Fibroblast of lung (primary cell): Measurements from ENCODE around the gene SPTB. TPM values are rescaled to one million over a fixed set of nuclear protein-coding genes. Genes with fewer than 3 reads are reported as not detected.

Experiments used
- DNase-seq, 2 donors: peaks; one replicate each; pipeline versions ENCODE4 v3.0.0 to v3.0.0-alpha.2; 2010; ENCODE audit warnings: low read depth in 2 of 2
- H2AFZ ChIP-seq: 2 replicates; pipeline ENCODE4 v1.5.1; 2012; ENCODE audit warnings: low read length, control low read depth, inconsistent platforms
- H3K27ac ChIP-seq: 2 replicates; pipeline ENCODE4 v1.5.1; 2011; ENCODE audit warnings: low read length, control low read depth; ENCODE audit not compliant: insufficient read depth
- H3K27me3 ChIP-seq: 2 replicates; pipeline ENCODE4 v1.5.1; 2011; ENCODE audit warnings: mild to moderate bottlenecking, low read length; ENCODE audit not compliant: control insufficient read depth, insufficient read depth
- H3K36me3 ChIP-seq: 2 replicates; pipeline ENCODE4 v1.5.1; 2011; ENCODE audit warnings: low read length; ENCODE audit not compliant: control insufficient read depth, insufficient read depth
- H3K4me1 ChIP-seq: 2 replicates; pipeline ENCODE4 v1.5.1; 2011; ENCODE audit warnings: low read length; ENCODE audit not compliant: control insufficient read depth, insufficient read depth; ENCODE audit errors: extremely low read depth
- H3K4me2 ChIP-seq: 2 replicates; pipeline ENCODE4 v1.5.1; 2011; ENCODE audit warnings: low read length, control low read depth; ENCODE audit not compliant: insufficient read depth; ENCODE audit errors: extremely low read depth
- H3K4me3 ChIP-seq, 4 experiments: fragments of 200-600 bp in 1 of 4; sonication (generic) in 1 of 4; replicated peaks in 1 of 4; 2 replicates each; pipeline ENCODE4 v1.5.1; 2011 to 2016; ENCODE audit warnings: low read length in 4 of 4, low read depth in 3 of 4, mild to moderate bottlenecking in 3 of 4, control low read depth in 2 of 4, inconsistent platforms in 1 of 4, mixed read lengths in 1 of 4; ENCODE audit not compliant: insufficient read depth in 1 of 4; ENCODE audit errors: control extremely low read depth in 1 of 4
- H3K79me2 ChIP-seq: 2 replicates; pipeline ENCODE4 v1.5.1; 2012; ENCODE audit warnings: mild to moderate bottlenecking, low read length, inconsistent platforms; ENCODE audit not compliant: control insufficient read depth, insufficient read depth
- H3K9ac ChIP-seq: 2 replicates; pipeline ENCODE4 v1.5.1; 2011; ENCODE audit warnings: mild to moderate bottlenecking, low read length, control low read depth; ENCODE audit not compliant: insufficient read depth
- H3K9me3 ChIP-seq: 2 replicates; pipeline ENCODE4 v1.5.1; 2012; ENCODE audit warnings: low read depth, low read length; ENCODE audit not compliant: control insufficient read depth, insufficient read depth
- H4K20me1 ChIP-seq: 2 replicates; pipeline ENCODE4 v1.5.1; 2011; ENCODE audit warnings: low read length; ENCODE audit not compliant: control insufficient read depth, insufficient read depth; ENCODE audit errors: extremely low read depth
- CTCF ChIP-seq, 2 donors: IDR thresholded peaks in 1 of 2; conservative IDR thresholded peaks in 1 of 2; 1 replicate in 1 of 2; 2 replicates in 1 of 2; pipeline ENCODE4 v1.5.1; 2011 to 2012; ENCODE audit warnings: low read length in 2 of 2, control low read depth in 1 of 2, inconsistent platforms in 1 of 2, low read depth in 1 of 2, mild to moderate bottlenecking in 1 of 2
- EZH2 ChIP-seq: IDR thresholded peaks from 2 replicates; pipeline ENCODE4 v1.5.1; 2012; ENCODE audit warnings: low read length, control low read depth, mild to moderate bottlenecking; ENCODE audit errors: missing control alignments
- polyA plus RNA-seq, 2 donors: library from polyadenylated mRNA; depleted of rRNA in 1 of 2; stranded (reverse) in 1 of 2; unstranded in 1 of 2; fragments of >200 nt; gene quantifications; 2 replicates each; pipeline ENCODE4 v1.2.1, GENCODE V29; 2011 to 2012; ENCODE audit warnings: missing spikeins in 1 of 2
- total RNA-seq: library from RNA; depleted of rRNA; stranded (reverse); fragments of >200 nt; gene quantifications from 2 replicates; pipeline ENCODE4 v1.2.1, GENCODE V29; 2014

Gene SPTB
- total and polyA plus RNA-seq, 2 donors (not counting 1 experiment from before 2014, with no cell fraction given): not detected

GRCh38 chr14:64860039-64860438 lies 19.7 kb downstream of the SPTB start:
- Histone ChIP-seq H3K9ac (no peak overlapping the region), H3K27ac (no peak overlapping the region), H3K4me2 (no peak overlapping the region), H4K20me1 (no peaks in the 10 kb centered on the region), H3K9me3 (no peaks in the 10 kb centered on the region), H3K27me3 (peaks cover 28% of the 10 kb centered on the region), H3K36me3 (no peaks in the 10 kb centered on the region), H3K4me1 (no peaks in the 10 kb centered on the region), H3K79me2 (no peaks in the 10 kb centered on the region), H2AFZ (no peak overlapping the region), H3K4me3 (no peak overlapping the region)
- no peak for DNase-seq
- no peak for TF ChIP-seq CTCF (conservative IDR thresholded peaks at IDR 0.05 in 1 of 2, IDR thresholded peaks at IDR 0.05 in 1 of 2; ENCODE audit: low read depth in 1 of 2, low read length in 2 of 2)
- no peak for TF ChIP-seq EZH2

GRCh38 chr14:64857979-64858744 lies 21.5 kb downstream of the SPTB start:
- Histone ChIP-seq H3K27ac (no peak overlapping the region), H3K9me3 (no peaks in the 10 kb centered on the region), H3K9ac (no peak overlapping the region), H3K4me2 (no peak overlapping the region), H3K4me3 (no peak overlapping the region), H3K36me3 (no peaks in the 10 kb centered on the region), H3K79me2 (no peaks in the 10 kb centered on the region), H3K27me3 (peaks cover 21% of the 10 kb centered on the region), H3K4me1 (no peaks in the 10 kb centered on the region), H2AFZ (no peak overlapping the region), H4K20me1 (no peaks in the 10 kb centered on the region)
- no peak for DNase-seq
- TF ChIP-seq EZH2: no peak

GRCh38 chr14:64856529-64857445 lies 22.9 kb downstream of the SPTB start:
- no peak overlapping the region for H3K9ac ChIP-seq
- no peak for TF ChIP-seq EZH2
- H3K4me1 ChIP-seq: no peaks in the 10 kb centered on the region
- H3K27ac ChIP-seq: no peak overlapping the region
- no peak overlapping the region for H3K4me2 ChIP-seq
- H3K4me3 ChIP-seq: no peak overlapping the region
- H3K79me2 ChIP-seq: no peaks in the 10 kb centered on the region
- no peaks in the 10 kb centered on the region for H4K20me1 ChIP-seq
- no peak overlapping the region for H2AFZ ChIP-seq
- DNase-seq: peak in 1 of 2 donors; percentile 13
- H3K27me3 ChIP-seq: peaks cover 24% of the 10 kb centered on the region
- no peaks in the 10 kb centered on the region for H3K36me3 ChIP-seq
- no peaks in the 10 kb centered on the region for H3K9me3 ChIP-seq
